Uterus (tissue), 2 donors: ENCODE measurements around the gene CCNC.

Experiments used
- POLR2A ChIP-seq, 2 donors: fragments of 450-650 bp; IDR thresholded peaks; one replicate each; pipeline ENCODE4 v1.6.1; 2016; ENCODE audit warnings: antibody characterized with exemption in 2 of 2, mild to moderate bottlenecking in 1 of 2, moderate library complexity in 1 of 2
- TF ChIP-seq, protein P1 (sequence below), 4 experiments: fragments of 200-600 bp in 2 of 4; fragments of 450-650 bp in 2 of 4; sonication (generic) in 2 of 4; IDR thresholded peaks; one replicate each; pipeline ENCODE4 v1.5.1; 2016 to 2019; ENCODE audit warnings: antibody characterized with exemption in 4 of 4, mild to moderate bottlenecking in 2 of 4, moderate library complexity in 1 of 4

GRCh38 chr6:99605074-99605734 is 36.7 kb upstream of the CCNC start:
- TF ChIP-seq, protein P1, sequence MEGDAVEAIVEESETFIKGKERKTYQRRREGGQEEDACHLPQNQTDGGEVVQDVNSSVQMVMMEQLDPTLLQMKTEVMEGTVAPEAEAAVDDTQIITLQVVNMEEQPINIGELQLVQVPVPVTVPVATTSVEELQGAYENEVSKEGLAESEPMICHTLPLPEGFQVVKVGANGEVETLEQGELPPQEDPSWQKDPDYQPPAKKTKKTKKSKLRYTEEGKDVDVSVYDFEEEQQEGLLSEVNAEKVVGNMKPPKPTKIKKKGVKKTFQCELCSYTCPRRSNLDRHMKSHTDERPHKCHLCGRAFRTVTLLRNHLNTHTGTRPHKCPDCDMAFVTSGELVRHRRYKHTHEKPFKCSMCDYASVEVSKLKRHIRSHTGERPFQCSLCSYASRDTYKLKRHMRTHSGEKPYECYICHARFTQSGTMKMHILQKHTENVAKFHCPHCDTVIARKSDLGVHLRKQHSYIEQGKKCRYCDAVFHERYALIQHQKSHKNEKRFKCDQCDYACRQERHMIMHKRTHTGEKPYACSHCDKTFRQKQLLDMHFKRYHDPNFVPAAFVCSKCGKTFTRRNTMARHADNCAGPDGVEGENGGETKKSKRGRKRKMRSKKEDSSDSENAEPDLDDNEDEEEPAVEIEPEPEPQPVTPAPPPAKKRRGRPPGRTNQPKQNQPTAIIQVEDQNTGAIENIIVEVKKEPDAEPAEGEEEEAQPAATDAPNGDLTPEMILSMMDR (IDR thresholded peaks at IDR 0.05) = no peak
- no peak for TF ChIP-seq POLR2A (IDR thresholded peaks at IDR 0.05)
